GM18505 (cell line): Measurements from ENCODE around the gene ELFN1.

Experiments used
- ATAC-seq: cut with Tn5 transposase; IDR thresholded peaks from one replicate; pipeline ENCODE4 v1.9.1; 2021; ENCODE audit not compliant: unreplicated experiment
- POLR2A ChIP-seq: IDR thresholded peaks from 4 replicates; pipeline ENCODE4 v1.6.1; 2011; ENCODE audit warnings: borderline replicate concordance; ENCODE audit not compliant: insufficient read depth, insufficient read length; ENCODE audit errors: extremely low read depth

The ELFN1 gene

GRCh38 chr7:1670894-1671593, 967 bp downstream of the ELFN1 start:
- TF ChIP-seq POLR2A, result no peak
- no peak for ATAC-seq

GRCh38 chr7:1671594-1672451, 1.7 kb downstream of the ELFN1 start:
- TF ChIP-seq POLR2A, result no peak

GRCh38 chr7:1672851-1673486, 2.9 kb downstream of the ELFN1 start:
- TF ChIP-seq POLR2A, result no peak

More at GRCh38 chr7:1671594-1672451, 1.7 kb downstream of the ELFN1 start:
- ATAC-seq, result no peak

GRCh38 chr7:1673581-1674118, 3.6 kb downstream of the ELFN1 start:
- no peak for ATAC-seq

More at GRCh38 chr7:1672851-1673486, 2.9 kb downstream of the ELFN1 start:
- ATAC-seq, result no peak

GRCh38 chr7:1674161-1675035, 4.3 kb downstream of the ELFN1 start:
- no peak for ATAC-seq

More at GRCh38 chr7:1673581-1674118, 3.6 kb downstream of the ELFN1 start:
- no peak for TF ChIP-seq POLR2A

GRCh38 chr7:1675036-1675671, 5.1 kb downstream of the ELFN1 start:
- no peak for TF ChIP-seq POLR2A
- ATAC-seq, result no peak

More at GRCh38 chr7:1674161-1675035, 4.3 kb downstream of the ELFN1 start:
- TF ChIP-seq POLR2A, result no peak

- no peak for ATAC-seq
- no peak for TF ChIP-seq POLR2A
Observed at GRCh38 chr7:1675673-1676549, 5.8 kb downstream of the ELFN1 start.

- TF ChIP-seq POLR2A, result no peak
- ATAC-seq, result no peak
Observed at GRCh38 chr7:1676550-1677078, 6.5 kb downstream of the ELFN1 start.

GRCh38 chr7:1677206-1678080, 7.4 kb downstream of the ELFN1 start:
- ATAC-seq, result no peak
- TF ChIP-seq POLR2A, result no peak

- ATAC-seq, result no peak
- TF ChIP-seq POLR2A, result no peak
Observed at GRCh38 chr7:1678081-1678543, 8.0 kb downstream of the ELFN1 start.
